ENCODE measurements around the gene EFTUD2. TPM values are rescaled to one million over a fixed set of nuclear protein-coding genes. Genes with fewer than 3 reads are reported as not detected.

The EFTUD2 gene
- total RNA-seq, 2 experiments from 2014 or later = 175 to 203 TPM

Small RNAs within 50 kb of the gene (microRNA-seq; reads per million reads assigned to microRNA genes)
- 2.1 reads per million for gene MIR6783 (ENCODE audit: borderline replicate concordance)

Other genes starting within 250 kb of the EFTUD2 start
- under 1 TPM; 0.18 to 0.53 TPM for gene MEIOC, start 243.0 kb downstream of the EFTUD2 start, total RNA-seq
- gene CCDC43, start 209.7 kb downstream of the EFTUD2 start, total RNA-seq = 10 to 100 TPM; 31.8 to 33.7 TPM
- 10 to 100 TPM; 23.5 to 26.4 TPM for gene DBF4B, start 190.8 kb downstream of the EFTUD2 start, total RNA-seq
- under 1 TPM; 0.19 to 0.55 TPM for gene ADAM11, start 140.5 kb downstream of the EFTUD2 start, total RNA-seq
- 1 to 10 TPM; 3.3 to 3.7 TPM for gene GJC1, start 69.2 kb downstream of the EFTUD2 start, total RNA-seq
- gene HIGD1B, start 51.6 kb downstream of the EFTUD2 start, total RNA-seq = not detected
- not detected for gene GFAP, start 16.1 kb upstream of the EFTUD2 start, total RNA-seq
- 10 to 100 TPM; 38.9 to 48.7 TPM for gene KIF18B, start 48.3 kb upstream of the EFTUD2 start, total RNA-seq
- gene C1QL1, start 68.9 kb upstream of the EFTUD2 start, total RNA-seq = under 1 TPM; 0.37 to 0.83 TPM
- gene DCAKD, start 152.2 kb upstream of the EFTUD2 start, total RNA-seq = 10 to 100 TPM; 34.8 to 36.2 TPM
- gene NMT1, start 161.9 kb upstream of the EFTUD2 start, total RNA-seq = 100 to 1,000 TPM; 170 to 175 TPM
- gene PLCD3, start 233.1 kb upstream of the EFTUD2 start, total RNA-seq = 1 to 10 TPM; 2.9 to 3.4 TPM
- gene ACBD4, start 236.2 kb upstream of the EFTUD2 start, total RNA-seq = 10 to 100 TPM; 12.7 to 13.4 TPM
- gene HEXIM1, start 249.0 kb upstream of the EFTUD2 start, total RNA-seq = 10 to 100 TPM; 27.1 to 27.3 TPM